LHCN-M2 (cell line): Measurements from ENCODE around the gene SCAND1. TPM values are rescaled to one million over a fixed set of nuclear protein-coding genes. Genes with fewer than 3 reads are reported as not detected.
A peak's percentile ranks its signal among the peaks of the same experiment; 100 is the strongest.
"Not testable (repeated sequence)": the region's sequence is repeated elsewhere in the genome, so short reads cannot be mapped to it uniquely, and the experiment has no call there.

Source experiments
- DNase-seq: peaks from one replicate; pipeline ENCODE4 v3.0.0-alpha.2; 2012; ENCODE audit warnings: low read depth
- total RNA-seq: library from RNA; depleted of rRNA; stranded (reverse); fragments of >200 nt; gene quantifications from 2 replicates; pipeline ENCODE4 v1.2.3, GENCODE V29; 2014

SCAND1 gene
- total RNA-seq, 1 experiment from 2014 or later: 125 TPM

DNA sequence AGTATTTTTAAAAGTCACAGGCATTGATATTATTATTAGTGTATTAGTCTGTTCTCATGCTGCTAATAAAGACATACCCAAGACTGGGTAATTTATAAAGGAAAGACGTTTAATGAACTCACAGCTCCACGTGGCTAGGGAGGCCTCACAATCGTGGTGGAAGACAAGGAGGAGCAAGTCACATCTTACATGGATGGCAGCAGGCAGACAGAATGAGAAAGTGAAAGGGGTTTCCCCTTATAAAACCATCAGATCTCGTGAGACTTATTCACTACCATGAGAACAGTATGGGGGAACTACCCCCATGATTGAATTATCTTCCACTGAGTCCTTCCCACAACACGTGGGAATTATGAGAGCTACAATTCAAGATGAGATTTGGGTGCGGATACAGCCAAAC, 5.0 kb upstream of the SCAND1 start:
- DNase-seq: not testable (repeated sequence)

DNA sequence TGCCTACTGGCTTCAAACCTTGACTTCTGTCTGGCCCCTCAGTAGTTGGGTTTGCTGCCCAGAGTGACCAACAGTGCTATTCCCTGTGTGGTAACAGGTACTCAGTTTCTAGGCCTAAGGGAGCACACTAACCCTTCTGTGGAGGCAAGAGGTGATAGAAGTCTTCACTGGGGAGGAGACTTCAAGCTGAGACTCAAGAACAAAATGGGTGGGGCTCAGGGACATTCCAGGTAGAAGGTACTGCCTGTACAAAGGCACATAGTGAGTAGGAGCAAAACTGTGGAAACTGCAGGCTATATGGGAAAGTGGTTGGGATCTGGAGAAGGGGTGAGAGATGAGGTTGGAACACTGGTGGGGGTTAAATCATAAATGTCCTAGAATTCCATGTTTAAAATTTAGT, 2.3 kb upstream of the SCAND1 start:
- no peak for DNase-seq

DNA sequence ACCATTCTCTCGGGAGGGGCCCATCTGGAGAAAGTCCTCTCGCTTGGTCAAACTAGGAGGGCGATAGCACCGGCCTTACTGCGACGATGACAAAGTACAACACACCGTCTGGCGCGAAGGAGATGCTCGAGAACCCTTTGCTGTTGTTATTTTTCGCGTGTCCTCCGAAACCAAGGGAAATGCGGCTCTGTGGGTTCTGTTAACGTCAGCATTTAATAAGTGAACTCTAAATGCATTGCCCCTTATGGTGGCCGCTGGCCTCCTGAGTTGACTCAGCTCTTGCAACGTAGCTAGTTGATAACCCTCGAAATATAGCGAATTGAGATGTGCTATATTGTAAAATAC, 577 bp upstream of the SCAND1 start:
- DNase-seq: peak; percentile 42

- peak; percentile 37 for DNase-seq
Observed at GRCh38 chr20:35953387-35954199, 709 bp downstream of the SCAND1 start.

GRCh38 chr20:35952480-35953386, 1.6 kb downstream of the SCAND1 start:
- peak; percentile 17 for DNase-seq

- not testable (repeated sequence) for DNase-seq
Observed at GRCh38 chr20:35952080-35952479, 2.2 kb downstream of the SCAND1 start.

GRCh38 chr20:35950093-35950492, 4.2 kb downstream of the SCAND1 start:
- no peak for DNase-seq

GRCh38 chr20:35947907-35948306, 6.4 kb downstream of the SCAND1 start:
- DNase-seq: no peak

DNA sequence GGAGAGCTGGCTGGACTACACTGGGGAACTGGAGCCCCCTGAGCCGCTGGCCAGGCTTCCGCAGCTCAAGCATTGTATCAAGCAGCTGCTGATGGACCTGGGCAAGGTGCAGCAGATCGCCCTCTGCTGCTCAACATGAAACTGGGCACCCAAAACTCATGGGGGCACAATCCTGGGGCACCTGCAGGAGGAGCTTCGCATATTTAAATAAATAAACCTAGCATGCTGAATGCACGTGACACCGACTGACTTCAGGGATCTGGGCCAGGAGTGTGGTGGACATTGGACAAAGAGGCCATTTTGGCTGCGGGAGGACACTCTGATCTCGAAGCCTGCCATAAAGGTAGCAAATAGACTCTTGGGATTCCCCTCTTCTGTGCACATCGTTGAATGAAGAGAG, 6.8 kb downstream of the SCAND1 start:
- peak; percentile 25 for DNase-seq

- no peak for DNase-seq
Observed at GRCh38 chr20:35942243-35942642, 12.1 kb downstream of the SCAND1 start.

DNA sequence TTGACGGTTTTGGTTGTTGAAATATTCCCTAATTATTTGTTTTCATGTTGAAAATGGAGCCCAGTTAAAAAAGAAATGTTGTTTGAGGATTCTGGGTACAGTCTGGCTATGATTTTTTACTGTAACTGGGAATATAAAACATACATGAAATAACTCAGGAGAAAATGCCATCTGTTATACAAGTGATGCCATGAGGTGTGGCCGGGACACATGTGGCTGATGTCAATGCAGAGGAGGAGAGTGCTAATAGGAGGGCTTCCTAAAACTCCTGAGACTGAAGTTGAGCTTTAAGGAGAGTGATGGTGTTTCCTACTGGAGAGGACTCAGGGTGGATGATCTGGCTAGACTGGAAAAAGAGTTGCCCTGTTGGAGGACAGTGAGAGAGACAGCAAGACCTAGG, 12.7 kb downstream of the SCAND1 start:
- no peak for DNase-seq

DNA sequence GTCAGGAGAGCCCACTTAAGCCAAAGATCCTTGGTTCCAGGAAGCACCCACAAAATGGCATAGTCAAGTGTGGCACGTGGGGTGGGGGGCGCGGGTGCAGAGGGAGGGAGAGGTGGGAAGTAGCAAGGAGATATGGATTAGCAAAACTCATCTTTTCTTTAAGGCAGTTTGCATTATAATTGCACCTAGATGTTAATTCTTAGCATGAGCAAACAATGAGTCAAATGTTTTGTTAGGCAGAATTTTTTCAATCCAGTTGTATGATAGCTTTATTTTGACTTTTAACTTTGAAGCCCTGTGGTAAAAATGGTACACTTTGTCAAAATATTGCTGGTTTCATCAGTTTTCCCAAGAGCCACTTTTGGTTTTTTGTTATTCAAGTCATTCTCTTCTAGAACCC, 15.0 kb downstream of the SCAND1 start:
- peak; percentile 6 for DNase-seq

GRCh38 chr20:35934050-35934449, 20.3 kb downstream of the SCAND1 start:
- DNase-seq: no peak

DNA sequence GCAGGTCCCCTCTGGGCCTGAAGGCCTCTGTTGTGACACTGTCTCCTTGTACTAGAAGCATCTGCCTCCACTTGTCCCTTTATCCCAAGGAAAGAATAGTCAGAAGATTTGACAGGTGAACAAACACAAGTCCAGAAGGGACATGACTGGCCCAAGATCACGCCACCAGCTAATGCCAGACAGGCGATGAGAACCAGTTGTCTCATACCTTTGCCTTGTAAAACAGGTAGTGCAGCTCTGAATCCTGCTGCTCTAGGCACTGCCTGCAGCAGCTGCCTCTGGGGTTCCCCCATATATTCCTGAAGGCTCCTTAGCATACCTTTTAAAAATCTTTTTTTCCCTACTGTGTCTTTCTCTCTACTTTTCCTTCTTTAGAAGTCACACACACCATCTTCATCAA, 25.0 kb downstream of the SCAND1 start:
- DNase-seq: no peak

DNA sequence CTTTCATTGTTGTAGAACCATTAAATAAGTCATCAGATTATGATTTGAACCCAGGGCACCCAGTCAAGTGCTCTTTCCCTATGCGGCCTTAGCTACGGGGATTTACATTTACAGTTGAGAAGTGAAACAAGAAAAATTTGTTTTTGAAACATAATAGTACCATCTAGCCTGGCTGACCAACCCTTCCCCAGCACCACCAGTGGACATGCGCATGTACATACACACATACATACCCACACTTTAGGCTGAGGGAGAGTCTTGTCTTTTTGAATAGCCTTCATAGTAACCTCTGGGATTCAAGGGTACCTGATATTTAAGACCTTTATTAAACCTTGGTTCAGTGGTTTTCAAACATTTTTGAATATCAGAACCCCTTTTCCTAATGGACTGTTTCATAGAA, 33.8 kb downstream of the SCAND1 start:
- DNase-seq: no peak

- DNase-seq: no peak
Observed at GRCh38 chr20:35918021-35918420, 36.3 kb downstream of the SCAND1 start.

DNA sequence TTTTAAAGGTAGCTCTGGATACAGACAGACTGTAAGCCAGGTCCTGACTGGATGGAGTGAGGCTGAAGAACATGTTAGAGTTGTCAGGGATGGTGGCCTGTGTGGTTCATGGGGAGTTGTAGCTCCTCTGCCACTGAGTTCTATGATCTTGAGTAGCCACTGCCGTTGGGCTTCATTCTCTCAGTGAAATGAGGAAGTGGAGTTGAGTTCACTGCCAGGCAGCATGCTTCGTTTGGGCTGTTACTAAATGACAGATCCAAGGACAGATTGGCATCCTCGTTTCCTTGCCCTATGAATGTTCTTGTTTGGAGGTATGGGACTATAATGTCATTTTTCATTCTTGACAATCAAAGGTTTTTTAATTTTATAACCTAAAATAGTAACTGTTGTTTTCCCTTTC, 37.2 kb downstream of the SCAND1 start:
- DNase-seq: no peak

- no peak for DNase-seq
Observed at GRCh38 chr20:35912881-35913280, 41.4 kb downstream of the SCAND1 start.

DNA sequence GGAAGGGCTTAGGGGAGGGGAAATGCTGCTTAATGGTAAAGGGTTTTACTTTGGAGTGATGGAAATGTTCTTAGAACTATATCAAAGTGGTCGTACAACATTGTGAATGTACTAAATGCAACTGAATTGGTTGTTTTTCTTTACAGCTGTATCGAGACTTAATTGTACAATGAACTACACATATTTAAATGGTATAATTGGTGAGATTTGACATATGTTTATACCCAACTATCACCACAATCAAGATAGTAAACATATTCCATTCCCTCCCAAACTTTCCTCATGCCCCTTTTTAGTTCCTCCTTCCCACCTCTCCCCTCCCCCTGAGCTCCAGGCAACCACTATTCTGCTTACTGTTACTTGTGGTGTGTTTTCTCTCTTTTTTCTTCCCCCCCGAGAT, 44.0 kb downstream of the SCAND1 start:
- DNase-seq: no peak

DNA sequence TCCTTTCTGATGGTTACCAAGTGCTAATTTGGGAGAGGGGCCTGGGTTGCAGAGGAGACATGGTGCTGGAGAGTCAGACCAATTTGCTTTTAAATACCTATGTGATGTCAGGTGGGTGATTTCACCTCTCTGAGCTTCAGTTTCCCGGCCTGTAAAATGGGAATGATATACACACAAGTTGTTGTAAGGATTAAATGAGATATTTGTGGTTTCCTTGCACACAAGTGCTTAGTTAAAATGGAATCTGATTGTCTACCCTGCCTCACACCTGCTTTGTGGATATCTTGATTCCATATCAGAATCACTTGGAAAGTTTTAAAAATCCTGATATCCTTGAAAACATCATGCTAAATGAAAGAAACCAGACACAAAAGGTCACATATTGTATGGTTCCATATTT, 44.5 kb downstream of the SCAND1 start:
- no peak for DNase-seq

GRCh38 chr20:35909176-35909575, 45.1 kb downstream of the SCAND1 start:
- DNase-seq: no peak

GRCh38 chr20:35908007-35908406, 46.3 kb downstream of the SCAND1 start:
- no peak for DNase-seq
